ENCODE results near the gene WDR1.

The WDR1 gene

GRCh38 chr4:10116569-10117358 lies at the start of gene WDR1:
Gene WDR1 (minus strand): TSS chr4:10116799. CDS start chr4:10116666, 133 bp downstream.
- DNase-seq, result peak; percentile 84 to 85

GRCh38 chr4:10164877-10165283 lies 48.3 kb upstream of the WDR1 start:
- no peak for DNase-seq

- no peak for DNase-seq
Measured at GRCh38 chr4:10163296-10163695, 46.7 kb upstream of the WDR1 start.

- DNase-seq, result no peak
Measured at GRCh38 chr4:10162341-10163000, 45.9 kb upstream of the WDR1 start.

GRCh38 chr4:10161840-10162239 lies 45.2 kb upstream of the WDR1 start:
- no peak for DNase-seq

GRCh38 chr4:10161146-10161545 lies 44.5 kb upstream of the WDR1 start:
- DNase-seq, result no peak

- DNase-seq, result no peak
Measured at GRCh38 chr4:10160281-10160856, 43.8 kb upstream of the WDR1 start.

- DNase-seq, result no peak
Measured at GRCh38 chr4:10159671-10160070, 43.1 kb upstream of the WDR1 start.

- no peak for DNase-seq
Measured at GRCh38 chr4:10158333-10158942, 41.8 kb upstream of the WDR1 start.

GRCh38 chr4:10157478-10158332 lies 41.1 kb upstream of the WDR1 start:
- peak in 1 of 2 experiments; percentile 15 for DNase-seq

- DNase-seq, result no peak
Measured at GRCh38 chr4:10154241-10154640, 37.6 kb upstream of the WDR1 start.

GRCh38 chr4:10153161-10153560 lies 36.6 kb upstream of the WDR1 start:
- DNase-seq, result no peak

- no peak for DNase-seq
Measured at GRCh38 chr4:10151182-10151581, 34.6 kb upstream of the WDR1 start.

- no peak for DNase-seq
Measured at GRCh38 chr4:10144966-10145365, 28.4 kb upstream of the WDR1 start.

- DNase-seq, result no peak
Measured at GRCh38 chr4:10144479-10144878, 27.9 kb upstream of the WDR1 start.

- DNase-seq, result no peak
Measured at GRCh38 chr4:10143171-10143570, 26.6 kb upstream of the WDR1 start.

GRCh38 chr4:10140866-10141759 lies 24.5 kb upstream of the WDR1 start:
- no peak for DNase-seq

GRCh38 chr4:10139518-10139917 lies 22.9 kb upstream of the WDR1 start:
- DNase-seq, result no peak

- DNase-seq, result no peak
Measured at GRCh38 chr4:10135260-10135659, 18.7 kb upstream of the WDR1 start.

- no peak for DNase-seq
Measured at GRCh38 chr4:10134141-10134540, 17.5 kb upstream of the WDR1 start.

- no peak for DNase-seq
Measured at GRCh38 chr4:10131202-10131601, 14.6 kb upstream of the WDR1 start.

Measured in activated CD4-positive, alpha-beta T cell treated with anti-CD3 and anti-CD28 coated beads, Interleukin-2, amount 50 U/mL, for 4 hours (primary cell).